Measurements from ENCODE around the gene CISD1. TPM values are rescaled to one million over a fixed set of nuclear protein-coding genes. Genes with fewer than 3 reads are reported as not detected.

CISD1 gene
- total and polyA plus RNA-seq, 9 of the 15 experiments (the other 6 are each of a cell fraction or from before 2014, with no cell fraction given), result 35.8 to 342 (median 118) TPM

GRCh38 chr10:58322072-58322834 is 53.3 kb downstream of the CISD1 start (continued):
- TF ChIP-seq ARID4B (CRISPR knock-in tag; IDR thresholded peaks at IDR 0.05) (no peak), ZFX (CRISPR knock-in tag; IDR thresholded peaks at IDR 0.05) (no peak), MLX (CRISPR knock-in tag; conservative IDR thresholded peaks at IDR 0.05) (no peak), SRF (CRISPR knock-in tag; IDR thresholded peaks at IDR 0.05) (no peak), ZNF511 (CRISPR knock-in tag; IDR thresholded peaks at IDR 0.05) (no peak), MEF2A (IDR thresholded peaks at IDR 0.05; ENCODE audit: control insufficient read depth, low read depth, low read length) (no peak), YY1 (IDR thresholded peaks at IDR 0.05; ENCODE audit: borderline replicate concordance in 1 of 3, control insufficient read depth in 1 of 3, extremely low read depth in 1 of 3, insufficient read depth in 3 of 3, insufficient read length in 1 of 3, insufficient replicate concordance in 2 of 3, low read depth in 1 of 3, low read length in 2 of 3) (no peak)
